Measurements from ENCODE around the gene KCTD2.

The KCTD2 gene

GRCh38 chr17:75059369-75060345 is 12.6 kb downstream of the KCTD2 start:
- peaks cover 10% of the 10 kb centered on the region for H3K4me1 Mint-ChIP-seq
- H3K27me3 Mint-ChIP-seq (ENCODE audit: low read depth, poor library complexity) = peaks cover 3% of the 10 kb centered on the region
- peaks cover 61% of the 10 kb centered on the region for H3K36me3 Mint-ChIP-seq (ENCODE audit: low read depth)
- TF ChIP-seq, protein P1, sequence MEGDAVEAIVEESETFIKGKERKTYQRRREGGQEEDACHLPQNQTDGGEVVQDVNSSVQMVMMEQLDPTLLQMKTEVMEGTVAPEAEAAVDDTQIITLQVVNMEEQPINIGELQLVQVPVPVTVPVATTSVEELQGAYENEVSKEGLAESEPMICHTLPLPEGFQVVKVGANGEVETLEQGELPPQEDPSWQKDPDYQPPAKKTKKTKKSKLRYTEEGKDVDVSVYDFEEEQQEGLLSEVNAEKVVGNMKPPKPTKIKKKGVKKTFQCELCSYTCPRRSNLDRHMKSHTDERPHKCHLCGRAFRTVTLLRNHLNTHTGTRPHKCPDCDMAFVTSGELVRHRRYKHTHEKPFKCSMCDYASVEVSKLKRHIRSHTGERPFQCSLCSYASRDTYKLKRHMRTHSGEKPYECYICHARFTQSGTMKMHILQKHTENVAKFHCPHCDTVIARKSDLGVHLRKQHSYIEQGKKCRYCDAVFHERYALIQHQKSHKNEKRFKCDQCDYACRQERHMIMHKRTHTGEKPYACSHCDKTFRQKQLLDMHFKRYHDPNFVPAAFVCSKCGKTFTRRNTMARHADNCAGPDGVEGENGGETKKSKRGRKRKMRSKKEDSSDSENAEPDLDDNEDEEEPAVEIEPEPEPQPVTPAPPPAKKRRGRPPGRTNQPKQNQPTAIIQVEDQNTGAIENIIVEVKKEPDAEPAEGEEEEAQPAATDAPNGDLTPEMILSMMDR (IDR thresholded peaks at IDR 0.05) = peak; percentile 13
- no peak for DNase-seq
- H3K4me3 Mint-ChIP-seq = no peak overlapping the region
- H3K27ac Mint-ChIP-seq = peak overlapping the region; percentile 76
- no peaks in the 10 kb centered on the region for H3K9me3 Mint-ChIP-seq

DNA sequence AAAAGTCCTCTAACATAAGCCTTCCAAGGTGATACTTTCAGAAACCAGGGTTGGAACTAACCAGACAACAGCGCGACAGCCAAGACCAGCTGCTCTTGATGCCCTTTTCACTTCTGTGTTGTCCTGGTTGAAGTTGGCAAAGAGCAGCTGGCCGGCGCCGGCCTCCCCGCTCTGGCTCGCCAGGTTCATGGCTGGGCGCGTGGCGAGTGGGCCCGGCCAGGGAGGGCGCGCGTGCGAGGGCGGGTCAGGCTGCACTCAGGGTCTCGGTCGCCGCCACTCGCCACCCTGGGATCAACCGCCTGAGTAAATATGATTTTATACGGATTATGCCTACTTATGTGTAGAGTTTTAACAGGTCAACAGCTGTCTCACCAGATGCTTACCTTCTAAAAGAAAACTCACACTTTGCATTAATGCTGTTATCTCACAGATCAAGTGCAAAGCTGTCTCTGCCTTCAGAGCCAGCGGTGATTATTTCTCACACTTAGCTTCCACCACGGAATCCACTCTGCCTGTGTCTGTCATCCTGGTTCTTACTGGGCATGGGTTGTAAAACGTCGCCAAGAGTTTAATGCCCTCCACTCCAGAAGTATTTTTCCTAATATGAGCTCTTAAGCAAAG is 13.5 kb downstream of the KCTD2 start:
- H3K36me3 Mint-ChIP-seq (ENCODE audit: low read depth) = peaks cover 59% of the 10 kb centered on the region
- H3K4me3 Mint-ChIP-seq = no peak overlapping the region
- H3K27ac Mint-ChIP-seq = peak overlapping the region; percentile 76
- H3K27me3 Mint-ChIP-seq (ENCODE audit: low read depth, poor library complexity) = peaks cover 3% of the 10 kb centered on the region
- TF ChIP-seq, protein P1 (IDR thresholded peaks at IDR 0.05) = no peak
- H3K9me3 Mint-ChIP-seq = no peaks in the 10 kb centered on the region
- DNase-seq = no peak
- H3K4me1 Mint-ChIP-seq = peaks cover 10% of the 10 kb centered on the region

DNA sequence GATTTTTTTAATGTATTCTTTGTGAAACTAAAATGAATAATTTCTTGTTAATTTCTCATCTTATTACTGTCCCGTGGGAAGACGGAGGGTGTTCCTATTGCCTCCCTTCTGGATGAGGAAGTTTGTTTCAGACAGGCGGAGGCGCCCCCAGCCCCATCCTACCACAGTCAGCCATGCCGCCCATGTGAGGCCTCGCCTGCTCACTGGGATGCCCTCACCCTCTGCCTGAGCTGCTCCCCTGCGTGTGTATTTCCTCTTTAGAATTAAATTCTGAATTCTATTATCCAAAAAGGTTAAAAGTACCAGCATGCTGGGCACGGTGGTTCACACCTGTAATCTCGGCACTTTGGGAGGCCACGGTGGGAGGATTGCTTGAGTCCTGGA is 14.0 kb downstream of the KCTD2 start:
- Mint-ChIP-seq H3K4me1 (peaks cover 14% of the 10 kb centered on the region), H3K4me3 (no peak overlapping the region), H3K9me3 (no peaks in the 10 kb centered on the region), H3K36me3 (ENCODE audit: low read depth) (peaks cover 56% of the 10 kb centered on the region), H3K27me3 (ENCODE audit: low read depth, poor library complexity) (peaks cover 3% of the 10 kb centered on the region), H3K27ac (no peak overlapping the region)
- DNase-seq = no peak
- TF ChIP-seq, protein P1 (IDR thresholded peaks at IDR 0.05) = no peak

GRCh38 chr17:75061618-75062017 is 14.6 kb downstream of the KCTD2 start:
- TF ChIP-seq, protein P1 (IDR thresholded peaks at IDR 0.05) = no peak
- H3K27me3 Mint-ChIP-seq (ENCODE audit: low read depth, poor library complexity) = peaks cover 3% of the 10 kb centered on the region
- DNase-seq = no peak
- peaks cover 54% of the 10 kb centered on the region for H3K36me3 Mint-ChIP-seq (ENCODE audit: low read depth)
- H3K4me1 Mint-ChIP-seq = peaks cover 20% of the 10 kb centered on the region
- no peak overlapping the region for H3K4me3 Mint-ChIP-seq
- H3K27ac Mint-ChIP-seq = no peak overlapping the region
- H3K9me3 Mint-ChIP-seq = no peaks in the 10 kb centered on the region

GRCh38 chr17:75063201-75063600 is 16.2 kb downstream of the KCTD2 start:
- no peaks in the 10 kb centered on the region for H3K9me3 Mint-ChIP-seq
- peaks cover 48% of the 10 kb centered on the region for H3K36me3 Mint-ChIP-seq (ENCODE audit: low read depth)
- TF ChIP-seq, protein P1 (IDR thresholded peaks at IDR 0.05) = no peak
- H3K27ac Mint-ChIP-seq = no peak overlapping the region
- no peak for DNase-seq
- no peak overlapping the region for H3K4me3 Mint-ChIP-seq
- peaks cover under 1% of the 10 kb centered on the region for H3K27me3 Mint-ChIP-seq (ENCODE audit: low read depth, poor library complexity)
- peaks cover 20% of the 10 kb centered on the region for H3K4me1 Mint-ChIP-seq

Measured in nephron progenitor cell (in vitro differentiated cells).